ENCODE data around the gene PEX16.
"Not testable (repeated sequence)": the region's sequence is repeated elsewhere in the genome, so short reads cannot be mapped to it uniquely, and the experiment has no call there.

The PEX16 gene

GRCh38 chr11:45901626-45902025 lies 16.1 kb downstream of the PEX16 start:
- peaks cover 18% of the 10 kb centered on the region for H3K4me1 ChIP-seq (ENCODE audit: control insufficient read depth, low read length)
- H3K27me3 ChIP-seq (ENCODE audit: control insufficient read depth, low read length), result peaks cover 37% of the 10 kb centered on the region
- H4K20me1 ChIP-seq (ENCODE audit: control insufficient read depth, insufficient read depth, low read depth, low read length), result no peaks in the 10 kb centered on the region
- H3K79me2 ChIP-seq (ENCODE audit: control insufficient read depth, low read length), result no peaks in the 10 kb centered on the region
- H3K9me3 ChIP-seq (ENCODE audit: control insufficient read depth, insufficient read depth, low read length), result no peaks in the 10 kb centered on the region
- no peak overlapping the region for H3K4me3 ChIP-seq (ENCODE audit: low read length)
- H3K9me2 ChIP-seq (replicated peaks; ENCODE audit: control insufficient read depth, low read length), result no peaks in the 10 kb centered on the region
- H3K4me2 ChIP-seq (ENCODE audit: low read length), result no peak overlapping the region
- no peaks in the 10 kb centered on the region for H3F3A ChIP-seq (ENCODE audit: control insufficient read depth, insufficient read depth)
- TF ChIP-seq CTCF (IDR thresholded peaks at IDR 0.05; ENCODE audit: low read depth, low read length, poor library complexity, severe bottlenecking) (no peak), EZH2phosphoT487 (IDR thresholded peaks at IDR 0.05; ENCODE audit: borderline replicate concordance, low read length) (no peak)
- no peaks in the 10 kb centered on the region for H3K36me3 ChIP-seq (ENCODE audit: control insufficient read depth, low read length)
- no peak overlapping the region for H3K27ac ChIP-seq (ENCODE audit: low read depth, low read length)

- no peak overlapping the region for H3K4me3 ChIP-seq (ENCODE audit: low read length)
Observed at GRCh38 chr11:45900916-45901617, 16.6 kb downstream of the PEX16 start.

GRCh38 chr11:45900175-45900800 lies 17.4 kb downstream of the PEX16 start:
- not testable (repeated sequence) for H3K27ac ChIP-seq (ENCODE audit: low read depth, low read length); H4K20me1 ChIP-seq (ENCODE audit: control insufficient read depth, insufficient read depth, low read depth, low read length); H3K36me3 ChIP-seq (ENCODE audit: control insufficient read depth, low read length); H3F3A ChIP-seq (ENCODE audit: control insufficient read depth, insufficient read depth); H3K79me2 ChIP-seq (ENCODE audit: control insufficient read depth, low read length); H3K9me2 ChIP-seq (replicated peaks; ENCODE audit: control insufficient read depth, low read length); H3K9me3 ChIP-seq (ENCODE audit: control insufficient read depth, insufficient read depth, low read length)
- Histone ChIP-seq H3K4me3 (ENCODE audit: low read length) (peak overlapping the region; percentile 73), H3K4me1 (ENCODE audit: control insufficient read depth, low read length) (peaks cover 12% of the 10 kb centered on the region), H3K27me3 (ENCODE audit: control insufficient read depth, low read length) (peaks cover 37% of the 10 kb centered on the region), H3K4me2 (ENCODE audit: low read length) (peak overlapping the region; percentile 82)
- peak; percentile 22; the same call in 1 of the 2 replicates for TF ChIP-seq EZH2phosphoT487 (IDR thresholded peaks at IDR 0.05; ENCODE audit: borderline replicate concordance, low read length)

More at GRCh38 chr11:45900916-45901617, 16.6 kb downstream of the PEX16 start:
- Histone ChIP-seq H3K9me2 (replicated peaks; ENCODE audit: control insufficient read depth, low read length) (no peaks in the 10 kb centered on the region), H3K4me1 (ENCODE audit: control insufficient read depth, low read length) (peaks cover 14% of the 10 kb centered on the region), H3F3A (ENCODE audit: control insufficient read depth, insufficient read depth) (no peaks in the 10 kb centered on the region), H3K27ac (ENCODE audit: low read depth, low read length) (no peak overlapping the region), H3K79me2 (ENCODE audit: control insufficient read depth, low read length) (no peaks in the 10 kb centered on the region), H3K9me3 (ENCODE audit: control insufficient read depth, insufficient read depth, low read length) (no peaks in the 10 kb centered on the region), H3K36me3 (ENCODE audit: control insufficient read depth, low read length) (no peaks in the 10 kb centered on the region), H3K4me2 (ENCODE audit: low read length) (no peak overlapping the region), H3K27me3 (ENCODE audit: control insufficient read depth, low read length) (peaks cover 37% of the 10 kb centered on the region), H4K20me1 (ENCODE audit: control insufficient read depth, insufficient read depth, low read depth, low read length) (no peaks in the 10 kb centered on the region)
- no peak for TF ChIP-seq EZH2phosphoT487 (IDR thresholded peaks at IDR 0.05; ENCODE audit: borderline replicate concordance, low read length)
- TF ChIP-seq CTCF (IDR thresholded peaks at IDR 0.05; ENCODE audit: low read depth, low read length, poor library complexity, severe bottlenecking), result no peak
